H9 (cell line): ENCODE data around the gene ATG2A. TPM values are rescaled to one million over a fixed set of nuclear protein-coding genes. Genes with fewer than 3 reads are reported as not detected.
A peak's percentile ranks its signal among the peaks of the same experiment; 100 is the strongest.

Experiments used
- DNase-seq: peaks from one replicate; pipeline ENCODE4 v3.0.0-alpha.2; 2017
- H2AFZ ChIP-seq: one replicate; pipeline ENCODE4 v1.6.1; 2013; ENCODE audit warnings: mild to moderate bottlenecking, low read length, control low read depth, moderate library complexity
- H2AK5ac ChIP-seq: 2 replicates; pipeline ENCODE4 v1.6.1; 2013; ENCODE audit warnings: low read length, control low read depth, mixed read lengths; ENCODE audit not compliant: insufficient read length
- H2BK120ac ChIP-seq: one replicate; pipeline ENCODE4 v1.6.1; 2013; ENCODE audit warnings: low read depth, mild to moderate bottlenecking, low read length, control low read depth, inconsistent platforms; ENCODE audit not compliant: poor library complexity, severe bottlenecking
- H2BK12ac ChIP-seq: 2 replicates; pipeline ENCODE4 v1.6.1; 2013; ENCODE audit warnings: low read length, control low read depth, mixed read lengths, low read depth; ENCODE audit not compliant: insufficient read length
- H2BK15ac ChIP-seq: 2 replicates; pipeline ENCODE4 v1.6.1; 2013; ENCODE audit warnings: low read depth, low read length, control low read depth
- H2BK20ac ChIP-seq: one replicate; pipeline ENCODE4 v1.6.1; 2013; ENCODE audit warnings: low read depth, mild to moderate bottlenecking, low read length, control low read depth, inconsistent platforms; ENCODE audit not compliant: poor library complexity, severe bottlenecking
- H2BK5ac ChIP-seq: 2 replicates; pipeline ENCODE4 v1.6.1; 2013; ENCODE audit warnings: low read length, control low read depth, mixed read lengths; ENCODE audit not compliant: insufficient read length
- H3K14ac ChIP-seq: 2 replicates; pipeline ENCODE4 v1.6.1; 2013; ENCODE audit warnings: low read length, control low read depth; ENCODE audit not compliant: insufficient read depth
- H3K18ac ChIP-seq: 2 replicates; pipeline ENCODE4 v1.6.1; 2013; ENCODE audit warnings: low read depth, mild to moderate bottlenecking, mixed read lengths, low read length, control low read depth; ENCODE audit not compliant: insufficient read length
- H3K23ac ChIP-seq: 2 replicates; pipeline ENCODE4 v1.6.1; 2013; ENCODE audit warnings: low read length, control low read depth, mixed read lengths, low read depth; ENCODE audit not compliant: insufficient read length
- H3K23me2 ChIP-seq: 2 replicates; pipeline ENCODE4 v1.6.1; 2013; ENCODE audit warnings: low read depth, mild to moderate bottlenecking, mixed read lengths, low read length, control low read depth; ENCODE audit not compliant: insufficient read length, poor library complexity, severe bottlenecking
- H3K27ac ChIP-seq: 2 replicates; pipeline ENCODE4 v1.5.1; 2013; ENCODE audit warnings: low read length, control low read depth, mixed read lengths, low read depth; ENCODE audit not compliant: insufficient read length
- H3K27me3 ChIP-seq: 2 replicates; pipeline ENCODE4 v1.6.1; 2013; ENCODE audit warnings: low read length, control low read depth, inconsistent platforms; ENCODE audit not compliant: insufficient read depth
- H3K4ac ChIP-seq: 2 replicates; pipeline ENCODE4 v1.6.1; 2013; ENCODE audit warnings: low read depth, mild to moderate bottlenecking, control low read depth, inconsistent platforms, low read length, moderate library complexity
- H3K4me1 ChIP-seq: 2 replicates; pipeline ENCODE4 v1.6.1; 2013; ENCODE audit warnings: low read length, control low read depth, inconsistent platforms; ENCODE audit not compliant: insufficient read depth
- H3K4me2 ChIP-seq: 2 replicates; pipeline ENCODE4 v1.6.1; 2013; ENCODE audit warnings: low read length, control low read depth, mixed read lengths; ENCODE audit not compliant: insufficient read length, insufficient read depth
- H3K56ac ChIP-seq: 2 replicates; pipeline ENCODE4 v1.6.1; 2013; ENCODE audit warnings: low read depth, mild to moderate bottlenecking, mixed read lengths, low read length, control low read depth; ENCODE audit not compliant: insufficient read length
- H3K79me1 ChIP-seq: 2 replicates; pipeline ENCODE4 v1.6.1; 2013; ENCODE audit warnings: low read depth, mild to moderate bottlenecking, moderate library complexity, low read length, control low read depth, inconsistent platforms; ENCODE audit not compliant: insufficient read depth, poor library complexity, severe bottlenecking
- H3K79me2 ChIP-seq: 2 replicates; pipeline ENCODE4 v1.6.1; 2013; ENCODE audit warnings: low read length, control low read depth, inconsistent platforms; ENCODE audit not compliant: insufficient read depth
- H3K9ac ChIP-seq: 2 replicates; pipeline ENCODE4 v1.6.1; 2013; ENCODE audit warnings: low read length, control low read depth, mixed read lengths; ENCODE audit not compliant: insufficient read length; ENCODE audit errors: extremely low read depth
- H3K9me3 ChIP-seq: one replicate; pipeline ENCODE4 v1.6.1; 2013; ENCODE audit warnings: low read depth, low read length, inconsistent platforms; ENCODE audit not compliant: control insufficient read depth
- H3T11ph ChIP-seq: one replicate; pipeline ENCODE4 v1.6.1; 2013; ENCODE audit warnings: mild to moderate bottlenecking, low read length, control low read depth, inconsistent platforms
- H4K20me1 ChIP-seq: one replicate; pipeline ENCODE4 v1.6.1; 2013; ENCODE audit not compliant: control insufficient read depth, insufficient read length, insufficient read depth
- H4K5ac ChIP-seq: 2 replicates; pipeline ENCODE4 v1.6.1; 2013; ENCODE audit warnings: low read depth, mild to moderate bottlenecking, mixed read lengths, low read length, control low read depth; ENCODE audit not compliant: insufficient read length
- H4K8ac ChIP-seq: replicated peaks from 2 replicates; pipeline ENCODE4 v1.6.1; 2013; ENCODE audit warnings: low read length, control low read depth, mixed read lengths, low read depth; ENCODE audit not compliant: insufficient read length
- H4K91ac ChIP-seq: 2 replicates; pipeline ENCODE4 v1.6.1; 2013; ENCODE audit warnings: low read depth, mild to moderate bottlenecking, moderate library complexity, mixed read lengths, low read length, control low read depth; ENCODE audit not compliant: insufficient read length
- H3K27ac Mint-ChIP-seq, 3 experiments: 2 replicates in 2 of 3; 3 replicates in 1 of 3; pipeline ENCODE4 v1.8.0; 2020 to 2021; ENCODE audit warnings: mixed read lengths in 3 of 3, mild to moderate bottlenecking in 1 of 3, moderate library complexity in 1 of 3
- H3K27me3 Mint-ChIP-seq: 2 replicates; pipeline ENCODE4 v1.8.0; 2021; ENCODE audit warnings: low read depth, mild to moderate bottlenecking, moderate library complexity, mixed read lengths
- H3K36me3 Mint-ChIP-seq, 3 experiments: 2 replicates in 2 of 3; 3 replicates in 1 of 3; pipeline ENCODE4 v1.8.0; 2020 to 2021; ENCODE audit warnings: low read depth in 3 of 3, mixed read lengths in 3 of 3; ENCODE audit not compliant: insufficient read depth in 1 of 3
- H3K4me1 Mint-ChIP-seq, 2 experiments: 2 replicates each; pipeline ENCODE4 v1.8.0; 2020; ENCODE audit warnings: mixed read lengths in 2 of 2
- H3K4me3 Mint-ChIP-seq, 2 experiments: 2 replicates in 1 of 2; 3 replicates in 1 of 2; pipeline ENCODE4 v1.8.0; 2020 to 2021; ENCODE audit warnings: mild to moderate bottlenecking in 2 of 2, mixed read lengths in 2 of 2, moderate library complexity in 1 of 2
- H3K9me3 Mint-ChIP-seq, 2 experiments: 2 replicates in 1 of 2; 3 replicates in 1 of 2; pipeline ENCODE4 v1.8.0; 2020; ENCODE audit warnings: mild to moderate bottlenecking in 2 of 2, mixed read lengths in 2 of 2, moderate library complexity in 1 of 2
- WGBS: extraction: QIAGEN DNeasy Blood & Tissue Kit; methylation state at CpG from one replicate; pipeline ENCODE4 v1.1.7; 2013; ENCODE audit warnings: missing lambda C conversion rate, low lambda C conversion rate, mixed read lengths; ENCODE audit not compliant: insufficient read length; ENCODE audit errors: extremely low coverage; 5-methylcytosine and 5-hydroxymethylcytosine counted together
- long read RNA-seq: library from polyadenylated mRNA; unstranded; transcript quantifications from one replicate; pipeline ENCODE4 v2.0.0, GENCODE V29; 2020
- total RNA-seq: library from RNA; stranded (reverse); gene quantifications from 2 replicates; pipeline ENCODE4 v1.2.1, GENCODE V29; 2021
- TF ChIP-seq, protein P1 (sequence below): fragments of 200-600 bp; sonication (generic); conservative IDR thresholded peaks from 3 replicates; pipeline ENCODE4 v1.8.0; 2021; ENCODE audit warnings: antibody characterized with exemption, mild to moderate bottlenecking

ATG2A gene
- 21.3 and 22.1 TPM in 2 replicates for total RNA-seq
- long read RNA-seq, partial matches to known transcripts, result 14 of 20 reads
- long read RNA-seq, other reads (novel, unspliced or antisense), result 6 of 20 reads

DNA sequence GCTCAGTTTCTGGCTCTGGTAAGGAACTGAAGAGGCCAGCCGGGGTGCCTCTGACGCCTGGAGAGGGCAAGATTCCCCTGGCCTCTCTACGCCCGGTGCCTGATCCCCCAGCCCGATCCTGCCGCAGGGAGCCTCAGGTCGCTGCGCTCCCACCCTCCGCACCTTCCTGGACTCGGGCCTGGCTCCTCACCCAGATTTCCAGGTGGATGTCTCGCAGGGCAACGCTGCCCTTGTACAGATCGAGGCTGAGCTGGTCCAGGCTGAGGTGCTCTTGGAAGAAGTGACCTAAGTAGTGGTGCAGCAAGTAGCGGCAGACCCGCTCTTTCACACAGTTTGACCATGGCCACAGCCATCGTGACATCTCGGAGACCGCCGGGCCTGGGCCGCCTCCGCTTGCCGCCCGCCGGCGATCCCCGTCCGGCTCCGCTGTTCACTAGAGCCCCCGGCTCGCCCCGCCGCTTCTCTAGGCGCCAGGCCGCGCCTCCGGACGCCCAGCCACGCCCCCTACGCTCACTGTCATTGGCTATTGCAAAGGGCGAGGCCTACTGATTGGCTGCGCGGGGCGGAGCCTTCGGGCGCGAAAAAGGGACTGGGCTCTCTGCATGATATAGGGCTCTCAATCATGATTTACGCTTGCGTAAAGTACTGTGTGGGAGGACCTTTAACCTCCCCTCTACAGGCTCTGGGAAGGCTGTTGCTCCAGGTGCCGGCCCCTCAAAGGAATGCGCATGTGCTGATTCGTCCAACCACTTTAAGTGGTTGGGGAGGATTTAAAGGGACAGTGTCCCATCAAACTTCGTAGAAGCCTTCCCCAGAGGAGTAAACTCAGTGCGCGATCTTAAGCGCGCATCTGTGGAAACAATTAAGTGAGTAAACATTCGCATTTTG, at the start of gene ATG2A:
ATG2A (minus strand) TSS at position 435 of the 888 bp plus-strand sequence; CDS start at position 361, 74 bp downstream.
- peaks cover 4 to 15% (median 6%) of the 10 kb centered on the region in 3 experiments; a peak in 6 of 7 replicates for H3K36me3 Mint-ChIP-seq
- H3K27me3 Mint-ChIP-seq, result no peaks in the 10 kb centered on the region
- no peak within 1 kb of the TSS for H2BK5ac ChIP-seq
- H3K4ac ChIP-seq, result no peak within 1 kb of the TSS
- H3K4me1 Mint-ChIP-seq, result peaks cover 18 to 22% of the 10 kb centered on the region in 2 experiments
- no peak within 1 kb of the TSS for H2BK12ac ChIP-seq
- no peaks in the 10 kb centered on the region for H3K27me3 ChIP-seq
- H2BK15ac ChIP-seq, result no peak within 1 kb of the TSS
- no peaks in the 10 kb centered on the region for H3K9me3 ChIP-seq
- H4K5ac ChIP-seq, result no peak within 1 kb of the TSS
- H4K91ac ChIP-seq, result no peak within 1 kb of the TSS
- peak within 1 kb of the TSS; percentile 98 for H3K4me2 ChIP-seq
- no peaks in the 10 kb centered on the region for H3K79me2 ChIP-seq
- H3K23ac ChIP-seq, result no peak within 1 kb of the TSS
- H3K27ac ChIP-seq, result no peak within 1 kb of the TSS
- H2AK5ac ChIP-seq, result no peak within 1 kb of the TSS
- H3K56ac ChIP-seq, result no peak within 1 kb of the TSS
- H3K4me1 ChIP-seq, result no peaks in the 10 kb centered on the region
- no peaks in the 10 kb centered on the region for H4K20me1 ChIP-seq
- H3K9ac ChIP-seq, result peak within 1 kb of the TSS; percentile 99
- no peaks in the 10 kb centered on the region for H3K9me3 Mint-ChIP-seq
- H3K4me3 Mint-ChIP-seq, result peak within 1 kb of the TSS; percentile 84 to 90
- H4K8ac ChIP-seq, result no peak within 1 kb of the TSS
- no peak within 1 kb of the TSS for H2BK20ac ChIP-seq
- H2BK120ac ChIP-seq, result no peak within 1 kb of the TSS
- H3K14ac ChIP-seq, result peak within 1 kb of the TSS; percentile 83
- peak; percentile 99 for DNase-seq
- TF ChIP-seq, protein P1, sequence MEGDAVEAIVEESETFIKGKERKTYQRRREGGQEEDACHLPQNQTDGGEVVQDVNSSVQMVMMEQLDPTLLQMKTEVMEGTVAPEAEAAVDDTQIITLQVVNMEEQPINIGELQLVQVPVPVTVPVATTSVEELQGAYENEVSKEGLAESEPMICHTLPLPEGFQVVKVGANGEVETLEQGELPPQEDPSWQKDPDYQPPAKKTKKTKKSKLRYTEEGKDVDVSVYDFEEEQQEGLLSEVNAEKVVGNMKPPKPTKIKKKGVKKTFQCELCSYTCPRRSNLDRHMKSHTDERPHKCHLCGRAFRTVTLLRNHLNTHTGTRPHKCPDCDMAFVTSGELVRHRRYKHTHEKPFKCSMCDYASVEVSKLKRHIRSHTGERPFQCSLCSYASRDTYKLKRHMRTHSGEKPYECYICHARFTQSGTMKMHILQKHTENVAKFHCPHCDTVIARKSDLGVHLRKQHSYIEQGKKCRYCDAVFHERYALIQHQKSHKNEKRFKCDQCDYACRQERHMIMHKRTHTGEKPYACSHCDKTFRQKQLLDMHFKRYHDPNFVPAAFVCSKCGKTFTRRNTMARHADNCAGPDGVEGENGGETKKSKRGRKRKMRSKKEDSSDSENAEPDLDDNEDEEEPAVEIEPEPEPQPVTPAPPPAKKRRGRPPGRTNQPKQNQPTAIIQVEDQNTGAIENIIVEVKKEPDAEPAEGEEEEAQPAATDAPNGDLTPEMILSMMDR, result no peak
- no peaks in the 10 kb centered on the region for H3K79me1 ChIP-seq
- peak within 1 kb of the TSS; percentile 47 for H3K18ac ChIP-seq
- no peak within 1 kb of the TSS for H2AFZ ChIP-seq
- WGBS, result no CpG with 5 or more reads among the region's 57 CpGs
- no peak within 1 kb of the TSS for H3T11ph ChIP-seq
- H3K27ac Mint-ChIP-seq, result peak within 1 kb of the TSS; percentile 92 to 97 (median 94)
- H3K23me2 ChIP-seq, result peaks cover 10% of the 10 kb centered on the region
